Stimulated activated CD8-positive, alpha-beta memory T cell treated with anti-CD3 and anti-CD28 coated beads, Interleukin-2, amount 100 ng/mL, for 48 hours (primary cell): ENCODE measurements around the gene MTHFD1L.
"Not testable (repeated sequence)": the region's sequence is repeated elsewhere in the genome, so short reads cannot be mapped to it uniquely, and the experiment has no call there.

Experiments used
- DNase-seq, 2 donors: peaks; one replicate each; pipeline ENCODE4 v3.0.0-alpha.2; 2020; ENCODE audit warnings: low read depth in 2 of 2

The MTHFD1L gene

GRCh38 chr6:151067684-151068596 lies 202.4 kb downstream of the MTHFD1L start:
- no peak for DNase-seq

- DNase-seq: no peak
Observed at GRCh38 chr6:151068761-151069312, 203.3 kb downstream of the MTHFD1L start.

- no peak for DNase-seq
Observed at GRCh38 chr6:151069641-151070040, 204.1 kb downstream of the MTHFD1L start.

GRCh38 chr6:151070631-151071051 lies 205.1 kb downstream of the MTHFD1L start:
- no peak for DNase-seq

GRCh38 chr6:151071295-151071694 lies 205.8 kb downstream of the MTHFD1L start:
- no peak for DNase-seq

GRCh38 chr6:151073146-151073545 lies 207.6 kb downstream of the MTHFD1L start:
- DNase-seq: no peak

- DNase-seq: no peak
Observed at GRCh38 chr6:151073701-151074100, 208.2 kb downstream of the MTHFD1L start.

GRCh38 chr6:151075005-151075404 lies 209.5 kb downstream of the MTHFD1L start:
- DNase-seq: no peak

- no peak for DNase-seq
Observed at GRCh38 chr6:151075527-151075926, 210.0 kb downstream of the MTHFD1L start.

- no peak for DNase-seq
Observed at GRCh38 chr6:151075930-151076555, 210.5 kb downstream of the MTHFD1L start.

- DNase-seq: no peak
Observed at GRCh38 chr6:151078655-151079054, 213.2 kb downstream of the MTHFD1L start.

GRCh38 chr6:151081656-151082055 lies 216.2 kb downstream of the MTHFD1L start:
- no peak for DNase-seq

GRCh38 chr6:151082079-151082478 lies 216.6 kb downstream of the MTHFD1L start:
- no peak for DNase-seq

GRCh38 chr6:151084275-151084674 lies 218.8 kb downstream of the MTHFD1L start:
- no peak for DNase-seq

- not testable (repeated sequence) for DNase-seq
Observed at GRCh38 chr6:151087055-151087454, 221.6 kb downstream of the MTHFD1L start.

- no peak for DNase-seq
Observed at GRCh38 chr6:151087861-151088598, 222.5 kb downstream of the MTHFD1L start.

GRCh38 chr6:151088599-151088935 lies 223.1 kb downstream of the MTHFD1L start:
- no peak for DNase-seq

- DNase-seq: no peak
Observed at GRCh38 chr6:151088963-151089362, 223.5 kb downstream of the MTHFD1L start.

- DNase-seq: no peak
Observed at GRCh38 chr6:151089978-151090377, 224.5 kb downstream of the MTHFD1L start.

- DNase-seq: no peak
Observed at GRCh38 chr6:151091571-151091970, 226.1 kb downstream of the MTHFD1L start.

- DNase-seq: no peak
Observed at GRCh38 chr6:151092591-151092990, 227.1 kb downstream of the MTHFD1L start.

- no peak for DNase-seq
Observed at GRCh38 chr6:151093706-151094105, 228.2 kb downstream of the MTHFD1L start.
